Myometrial cell (primary cell): ENCODE data around the gene KIF27. TPM values are rescaled to one million over a fixed set of nuclear protein-coding genes. Genes with fewer than 3 reads are reported as not detected.

Experiments
- total RNA-seq: library from RNA; depleted of rRNA; stranded (reverse); fragments of >200 nt; gene quantifications from 2 replicates; pipeline ENCODE4 v1.2.3, GENCODE V29; 2015

The KIF27 gene
- 0.58 and 1.4 TPM in 2 replicates for total RNA-seq

GRCh38 chr9:83920927-83921707, at the start of gene KIF27:
KIF27 (minus strand) TSS chr9:83921432; CDS start chr9:83915591, 5,841 bp downstream.

GRCh38 chr9:83817356-83818278, 103.6 kb downstream of the KIF27 start, which contains the start of gene GKAP1:
GKAP1 (minus strand) TSS chr9:83817769; CDS start chr9:83806517, 11,252 bp downstream.

Other genes starting within 250 kb of the KIF27 start
- 89.4 and 91.4 TPM in 2 replicates for gene UBQLN1, start 213.5 kb downstream of the KIF27 start, total RNA-seq
- gene GKAP1, start 103.7 kb downstream of the KIF27 start, total RNA-seq: 0.29 and 1.4 TPM in 2 replicates
- 570 and 620 TPM in 2 replicates for gene HNRNPK, start 58.8 kb upstream of the KIF27 start, total RNA-seq
- 0.58 and 1.9 TPM in 2 replicates for gene RMI1, start 59.4 kb upstream of the KIF27 start, total RNA-seq